ENCODE measurements around the gene VWC2. TPM values are rescaled to one million over a fixed set of nuclear protein-coding genes. Genes with fewer than 3 reads are reported as not detected.
A peak's percentile ranks its signal among the peaks of the same experiment; 100 is the strongest.

The VWC2 gene
- total and polyA plus RNA-seq, 2 of the 13 experiments (the other 11 are each of a cell fraction or from before 2014, with no cell fraction given) = not detected

DNA sequence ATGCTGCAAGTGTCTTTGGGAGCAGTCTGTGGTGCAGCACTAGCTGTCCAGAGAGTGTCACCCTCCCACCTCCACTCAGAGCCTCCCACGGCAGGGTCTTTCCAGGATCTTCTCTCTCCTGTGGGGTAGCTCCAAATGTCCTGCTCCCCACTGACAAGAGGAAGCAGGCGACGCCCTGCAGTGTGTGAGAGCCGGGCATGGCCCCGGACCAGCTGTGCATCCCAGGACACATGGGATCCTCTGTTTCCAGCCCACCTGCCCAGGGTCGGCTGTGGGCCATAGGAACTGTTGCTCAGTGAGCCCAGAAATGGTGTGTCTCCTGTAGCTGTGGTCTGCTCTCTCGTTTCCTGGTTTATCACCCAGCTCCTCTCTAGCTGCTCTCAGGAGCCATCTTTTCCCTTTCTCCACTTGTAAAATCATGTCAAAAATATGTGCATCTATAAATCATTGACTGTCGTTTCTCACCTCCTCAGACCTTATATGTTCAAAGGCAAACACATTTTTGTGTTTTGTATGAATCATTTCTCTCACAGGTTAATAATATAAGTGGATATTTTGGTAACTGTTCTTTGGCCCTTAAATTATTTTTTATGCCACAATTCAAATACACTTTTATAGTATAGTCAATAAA is 74.9 kb downstream of the VWC2 start:
- CTCF ChIA-PET (ENCODE audit: low intra/inter-chr PET ratio, low total read pairs) = no interaction called here
- FAIRE-seq (no peak), ATAC-seq (no peak), DNase-seq (ENCODE audit: low spot score) (no peak)
- TF ChIP-seq, protein P1, sequence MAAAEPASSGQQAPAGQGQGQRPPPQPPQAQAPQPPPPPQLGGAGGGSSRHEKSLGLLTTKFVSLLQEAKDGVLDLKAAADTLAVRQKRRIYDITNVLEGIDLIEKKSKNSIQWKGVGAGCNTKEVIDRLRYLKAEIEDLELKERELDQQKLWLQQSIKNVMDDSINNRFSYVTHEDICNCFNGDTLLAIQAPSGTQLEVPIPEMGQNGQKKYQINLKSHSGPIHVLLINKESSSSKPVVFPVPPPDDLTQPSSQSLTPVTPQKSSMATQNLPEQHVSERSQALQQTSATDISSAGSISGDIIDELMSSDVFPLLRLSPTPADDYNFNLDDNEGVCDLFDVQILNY (CRISPR knock-in tag; conservative IDR thresholded peaks at IDR 0.05) = no peak
- peak; percentile 34; the same call in 1 of the 2 replicates for TF ChIP-seq CREB1 (IDR thresholded peaks at IDR 0.05)
- no peak for TF ChIP-seq CREB1 (CRISPR knock-in tag; IDR thresholded peaks at IDR 0.05)
- H3K4me1 ChIP-seq (ENCODE audit: insufficient read depth, low read length) = no peaks in the 10 kb centered on the region
- no peak overlapping the region for H3K9ac ChIP-seq (ENCODE audit: insufficient read depth, low read depth, low read length)
- BruUV-seq (replicated peaks) = no TSS peak
- no peaks in the 10 kb centered on the region for H4K20me1 ChIP-seq (ENCODE audit: insufficient read depth, low read length)
- no peak overlapping the region for H2AFZ ChIP-seq (ENCODE audit: low read length)
- H3K27me3 ChIP-seq (ENCODE audit: control insufficient read depth in 1 of 2, insufficient read depth in 2 of 2, low read length in 2 of 2) = no peaks in the 10 kb centered on the region; a peak in 1 of 5 replicates
- no peak overlapping the region for H3K27ac ChIP-seq (ENCODE audit: extremely low read length, insufficient read depth, low read length)
- POLR2A ChIA-PET = no interaction called here
- no peaks in the 10 kb centered on the region for H3K36me3 ChIP-seq (replicated peaks in 1 of 2; ENCODE audit: control insufficient read depth in 1 of 2, insufficient read depth in 2 of 2, low read length in 2 of 2)
- intact Hi-C loops (cut with micrococcal nuclease; ENCODE audit: unreplicated experiment) (no loop called here), in situ Hi-C loops (cut with HindIII; ENCODE audit: extremely low pct_ligation_motif_present, low pct_unique_long_range_greater_than_20kb) (loop anchor here (25.0 kb wide), 1 partner anchor 1536 kb away; no protein-coding TSS in a partner anchor)
- no peak overlapping the region for H3K4me2 ChIP-seq (ENCODE audit: low read depth, low read length)
- no peaks in the 10 kb centered on the region for H3K9me3 ChIP-seq (ENCODE audit: low read length)
- WGBS (ENCODE audit: low lambda C conversion rate) = 0% methylated on average over 2 of the region's 8 CpGs
- no peak overlapping the region for H3K4me3 ChIP-seq (replicated peaks in 1 of 3; ENCODE audit: insufficient read depth in 1 of 3, low read depth in 2 of 3, low read length in 3 of 3)
- no peaks in the 10 kb centered on the region for H3K79me2 ChIP-seq (ENCODE audit: insufficient read depth, low read length)

- no peaks in the 10 kb centered on the region for H3K36me3 ChIP-seq (replicated peaks in 1 of 2; ENCODE audit: control insufficient read depth in 1 of 2, insufficient read depth in 2 of 2, low read length in 2 of 2)
- in situ Hi-C loops (cut with HindIII; ENCODE audit: extremely low pct_ligation_motif_present, low pct_unique_long_range_greater_than_20kb) (no loop called here), intact Hi-C loops (cut with micrococcal nuclease; ENCODE audit: unreplicated experiment) (no loop called here)
- CTCF ChIA-PET (ENCODE audit: low intra/inter-chr PET ratio, low total read pairs) = no interaction called here
- ATAC-seq = peak; percentile 68
- BruUV-seq (replicated peaks) = no TSS peak
- no peak for FAIRE-seq
- no peaks in the 10 kb centered on the region for H4K20me1 ChIP-seq (ENCODE audit: insufficient read depth, low read length)
- H3K9ac ChIP-seq (ENCODE audit: insufficient read depth, low read depth, low read length) = no peak overlapping the region
- WGBS (ENCODE audit: low lambda C conversion rate) = 7% methylated on average over 8 of the region's 10 CpGs
- H3K4me3 ChIP-seq (replicated peaks in 1 of 3; ENCODE audit: insufficient read depth in 1 of 3, low read depth in 2 of 3, low read length in 3 of 3) = no peak overlapping the region
- no peaks in the 10 kb centered on the region; a peak in 1 of 5 replicates for H3K27me3 ChIP-seq (ENCODE audit: control insufficient read depth in 1 of 2, insufficient read depth in 2 of 2, low read length in 2 of 2)
- no peak for DNase-seq (ENCODE audit: low spot score)
- H3K9me3 ChIP-seq (ENCODE audit: low read length) = no peaks in the 10 kb centered on the region
- H2AFZ ChIP-seq (ENCODE audit: low read length) = no peak overlapping the region
- no peaks in the 10 kb centered on the region for H3K79me2 ChIP-seq (ENCODE audit: insufficient read depth, low read length)
- no peak overlapping the region for H3K27ac ChIP-seq (ENCODE audit: extremely low read length, insufficient read depth, low read length)
- POLR2A ChIA-PET = no interaction called here
- no peak overlapping the region for H3K4me2 ChIP-seq (ENCODE audit: low read depth, low read length)
- H3K4me1 ChIP-seq (ENCODE audit: insufficient read depth, low read length) = no peaks in the 10 kb centered on the region
- TF ChIP-seq ZKSCAN1 (IDR thresholded peaks at IDR 0.05; ENCODE audit: low read length) (no peak), ZNF460 (CRISPR knock-in tag; IDR thresholded peaks at IDR 0.05; ENCODE audit: borderline replicate concordance) (no peak), ZNF549 (CRISPR knock-in tag; IDR thresholded peaks at IDR 0.05) (no peak), STAG1 (CRISPR knock-in tag; IDR thresholded peaks at IDR 0.05) (peak; percentile 11; the same call in 1 of the 2 replicates), MIER3 (CRISPR knock-in tag; IDR thresholded peaks at IDR 0.05; ENCODE audit: borderline replicate concordance) (no peak), ZNF75D (CRISPR knock-in tag; IDR thresholded peaks at IDR 0.05; ENCODE audit: borderline replicate concordance) (no peak), ZNF883 (CRISPR knock-in tag; IDR thresholded peaks at IDR 0.05; ENCODE audit: not compliant biosample characterization) (no peak)
- TF ChIP-seq, protein P2, sequence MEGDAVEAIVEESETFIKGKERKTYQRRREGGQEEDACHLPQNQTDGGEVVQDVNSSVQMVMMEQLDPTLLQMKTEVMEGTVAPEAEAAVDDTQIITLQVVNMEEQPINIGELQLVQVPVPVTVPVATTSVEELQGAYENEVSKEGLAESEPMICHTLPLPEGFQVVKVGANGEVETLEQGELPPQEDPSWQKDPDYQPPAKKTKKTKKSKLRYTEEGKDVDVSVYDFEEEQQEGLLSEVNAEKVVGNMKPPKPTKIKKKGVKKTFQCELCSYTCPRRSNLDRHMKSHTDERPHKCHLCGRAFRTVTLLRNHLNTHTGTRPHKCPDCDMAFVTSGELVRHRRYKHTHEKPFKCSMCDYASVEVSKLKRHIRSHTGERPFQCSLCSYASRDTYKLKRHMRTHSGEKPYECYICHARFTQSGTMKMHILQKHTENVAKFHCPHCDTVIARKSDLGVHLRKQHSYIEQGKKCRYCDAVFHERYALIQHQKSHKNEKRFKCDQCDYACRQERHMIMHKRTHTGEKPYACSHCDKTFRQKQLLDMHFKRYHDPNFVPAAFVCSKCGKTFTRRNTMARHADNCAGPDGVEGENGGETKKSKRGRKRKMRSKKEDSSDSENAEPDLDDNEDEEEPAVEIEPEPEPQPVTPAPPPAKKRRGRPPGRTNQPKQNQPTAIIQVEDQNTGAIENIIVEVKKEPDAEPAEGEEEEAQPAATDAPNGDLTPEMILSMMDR (CRISPR knock-in tag; IDR thresholded peaks at IDR 0.05) = 0 out of 2 replicates have a peak, but pooled peaks have one; percentile 20
- TF ChIP-seq, protein P3, sequence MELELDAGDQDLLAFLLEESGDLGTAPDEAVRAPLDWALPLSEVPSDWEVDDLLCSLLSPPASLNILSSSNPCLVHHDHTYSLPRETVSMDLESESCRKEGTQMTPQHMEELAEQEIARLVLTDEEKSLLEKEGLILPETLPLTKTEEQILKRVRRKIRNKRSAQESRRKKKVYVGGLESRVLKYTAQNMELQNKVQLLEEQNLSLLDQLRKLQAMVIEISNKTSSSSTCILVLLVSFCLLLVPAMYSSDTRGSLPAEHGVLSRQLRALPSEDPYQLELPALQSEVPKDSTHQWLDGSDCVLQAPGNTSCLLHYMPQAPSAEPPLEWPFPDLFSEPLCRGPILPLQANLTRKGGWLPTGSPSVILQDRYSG (CRISPR knock-in tag; IDR thresholded peaks at IDR 0.05) = no peak
Measured at GRCh38 chr7:49850921-49851613, 77.6 kb downstream of the VWC2 start.

All from HepG2 (cell line).